HepG2 (cell line): ENCODE results near the gene STK32C. TPM values are rescaled to one million over a fixed set of nuclear protein-coding genes. Genes with fewer than 3 reads are reported as not detected.

Experiments
- ATAC-seq: fragments of 200-7000 bp; cut with Tn5 transposase; 3 replicates; pipeline ENCODE4 v1.9.1; 2020; ENCODE audit warnings: mild to moderate bottlenecking, moderate library complexity
- BruUV-seq: library from RNA; stranded (reverse); fragments of 400-500 nt; replicated peaks from 2 replicates; lab custom pipeline; 2021; lab: Mats Ljungman, UMichigan
- CTCF ChIA-PET: fragments of 300-600 bp; formaldehyde crosslinking; extraction: SDS; loops from one replicate; lab custom pipeline; 2021; ENCODE audit warnings: low total read pairs, inconsistent platforms, low intra/inter-chr PET ratio; lab: Yijun Ruan, JAX
- POLR2A ChIA-PET: fragments of 350-600 bp; sonication (Branson Sonifier 250); formaldehyde crosslinking; loops from one replicate; lab custom pipeline; 2020; ENCODE audit warnings: antibody characterized with exemption, inconsistent platforms; lab: Yijun Ruan, JAX
- DNase-seq: peaks from one replicate; pipeline ENCODE4 v3.0.0-alpha.2; 2015; ENCODE audit warnings: low spot score
- FAIRE-seq: peaks from 3 replicates; lab custom pipeline; 2011; peaks lifted over from hg19 to GRCh38; lab: Jason Lieb, UNC
- H2AFZ ChIP-seq: one replicate; pipeline ENCODE4 v1.6.1; 2011; ENCODE audit warnings: low read length, inconsistent platforms
- H3K27ac ChIP-seq: fragments of 300-600 bp; 3 replicates; pipeline ENCODE4 v1.8.0; 2011; ENCODE audit warnings: mixed run types, mild to moderate bottlenecking, mixed read lengths, low read length, inconsistent platforms; ENCODE audit not compliant: insufficient read depth; ENCODE audit errors: extremely low read length
- H3K27me3 ChIP-seq, 2 experiments: fragments of 200-600 bp in 1 of 2; 2 replicates in 1 of 2; 3 replicates in 1 of 2; pipeline versions ENCODE4 v1.6.0 to v1.8.0; 2011; ENCODE audit warnings: low read length in 2 of 2, mild to moderate bottlenecking in 2 of 2, moderate library complexity in 2 of 2, inconsistent platforms in 1 of 2; ENCODE audit not compliant: insufficient read depth in 2 of 2, control insufficient read depth in 1 of 2
- H3K36me3 ChIP-seq, 2 experiments: fragments of 200-600 bp in 1 of 2; replicated peaks in 1 of 2; 2 replicates in 1 of 2; 3 replicates in 1 of 2; pipeline versions ENCODE4 v1.5.1 to v1.8.0; 2011; ENCODE audit warnings: low read length in 2 of 2, inconsistent platforms in 1 of 2; ENCODE audit not compliant: insufficient read depth in 2 of 2, control insufficient read depth in 1 of 2
- H3K4me1 ChIP-seq: 2 replicates; pipeline ENCODE4 v1.5.1; 2012; ENCODE audit warnings: low read length, inconsistent platforms; ENCODE audit not compliant: insufficient read depth
- H3K4me2 ChIP-seq: 2 replicates; pipeline ENCODE4 v1.6.0; 2011; ENCODE audit warnings: low read depth, low read length, inconsistent platforms
- H3K4me3 ChIP-seq, 3 experiments: fragments of 200-600 bp in 1 of 3; sonication (generic), shearing (Covaris generic) in 1 of 3; replicated peaks in 1 of 3; 2 replicates each; pipeline ENCODE4 v1.5.1; 2011 to 2016; ENCODE audit warnings: low read length in 3 of 3, inconsistent platforms in 2 of 3, low read depth in 2 of 3, mild to moderate bottlenecking in 2 of 3, control low read depth in 1 of 3, mixed read lengths in 1 of 3; ENCODE audit not compliant: insufficient read depth in 1 of 3
- H3K79me2 ChIP-seq: one replicate; pipeline ENCODE4 v1.6.1; 2011; ENCODE audit warnings: low read length, inconsistent platforms; ENCODE audit not compliant: insufficient read depth
- H3K9ac ChIP-seq: 2 replicates; pipeline ENCODE4 v1.6.0; 2011; ENCODE audit warnings: mild to moderate bottlenecking, low read depth, low read length, inconsistent platforms; ENCODE audit not compliant: insufficient read depth
- H3K9me3 ChIP-seq: 2 replicates; pipeline ENCODE4 v1.5.1; 2012; ENCODE audit warnings: mild to moderate bottlenecking, low read length
- H4K20me1 ChIP-seq: 2 replicates; pipeline ENCODE4 v1.6.0; 2011; ENCODE audit warnings: inconsistent platforms, mild to moderate bottlenecking, low read length, moderate library complexity; ENCODE audit not compliant: insufficient read depth
- FOXC1 ChIP-seq: sonication (generic); formaldehyde crosslinking; IDR thresholded peaks from 2 replicates; pipeline ENCODE4 v1.8.0; 2022; ENCODE audit warnings: mild to moderate bottlenecking, missing genetic modification reagents, borderline replicate concordance
- TFE3 ChIP-seq: IDR thresholded peaks from 2 replicates; pipeline ENCODE4 v1.6.1; 2016
- ZBTB10 ChIP-seq: sonication (generic); formaldehyde crosslinking; IDR thresholded peaks from 2 replicates; pipeline ENCODE4 v1.4.0; 2020; ENCODE audit warnings: missing genetic modification reagents, borderline replicate concordance
- ZFX ChIP-seq: sonication (generic); formaldehyde crosslinking; IDR thresholded peaks from 2 replicates; pipeline ENCODE4 v1.4.0; 2020; ENCODE audit warnings: mild to moderate bottlenecking, low read depth, missing genetic modification reagents, moderate library complexity
- WGBS: methylation state at CpG from one replicate; pipeline ENCODE4 v1.1.6; 2017; ENCODE audit warnings: low lambda C conversion rate; 5-methylcytosine and 5-hydroxymethylcytosine counted together
- in situ Hi-C: cut with HindIII; loops from 2 replicates; pipeline ENCODE4 v1.10.0; 2017; ENCODE audit warnings: low pct_unique_long_range_greater_than_20kb; ENCODE audit not compliant: extremely low pct_ligation_motif_present
- intact Hi-C: fragments of 100-400 bp; cut with micrococcal nuclease; formaldehyde crosslinking; loops from one replicate; pipeline ENCODE4 v1.10.0; 2022; ENCODE audit not compliant: unreplicated experiment
- polyA plus RNA-seq, 8 experiments: library from polyadenylated mRNA; depleted of rRNA in 3 of 8; stranded (reverse) in 7 of 8; unstranded in 1 of 8; fragments of >200 nt; fragmentation: Illumina TruSeq in 4 of 8; extraction: Trizol in 4 of 8; gene quantifications; 2 replicates each; pipeline versions ENCODE4 v1.2.1 to v1.2.3, GENCODE V29; 2011 to 2016; ENCODE audit warnings: low read depth in 4 of 8, missing spikeins in 1 of 8, mixed read lengths in 1 of 8; ENCODE audit not compliant: insufficient read depth in 1 of 8
- total RNA-seq, 5 experiments: library from RNA; depleted of rRNA; stranded (reverse); fragments of >200 nt; fragmentation: Illumina TruSeq; extraction: Trizol; gene quantifications; 2 replicates each; pipeline ENCODE4 v1.2.3, GENCODE V29; 2016; ENCODE audit warnings: low read depth in 1 of 5

STK32C gene
- total and polyA plus RNA-seq, 2 of the 13 experiments (the other 11 are each of a cell fraction or from before 2014, with no cell fraction given) = 10.9 to 19.4 TPM

GRCh38 chr10:132331601-132332432 lies 24.1 kb upstream of the STK32C start, which contains the start of gene LRRC27 (continued):
- TF ChIP-seq ZBTB10 (CRISPR knock-in tag) (no peak), FOXC1 (CRISPR knock-in tag) (0 out of 2 replicates have a peak, but pooled peaks have one; percentile 81)

GRCh38 chr10:132330486-132330833 lies 22.7 kb upstream of the STK32C start:
- no peaks in the 10 kb centered on the region for H3K9me3 ChIP-seq
- TF ChIP-seq ZFX (CRISPR knock-in tag) (0 out of 2 replicates have a peak, but pooled peaks have one; percentile 13), TFE3 (CRISPR knock-in tag) (no peak)
- in situ Hi-C loops = no loop called here
- intact Hi-C loops = no loop called here
- 75% methylated on average over 8 of the region's 8 CpGs for WGBS
- FAIRE-seq (no peak), ATAC-seq (no peak), DNase-seq (no peak)
- H3K27me3 ChIP-seq = no peaks in the 10 kb centered on the region; a peak in 1 of 5 replicates
- H3K4me3 ChIP-seq = peak overlapping the region; percentile 79 to 98 (median 89)
- ChIA-PET CTCF (no interaction called here), POLR2A (interaction anchor here (1.1 kb wide), 1 partner anchor 8 kb away, joined by 3 read pairs; no protein-coding TSS in a partner anchor)
- BruUV-seq = no TSS peak
- H3K27ac ChIP-seq = no peak overlapping the region
- H3K36me3 ChIP-seq = peaks cover 1 to 3% of the 10 kb centered on the region in 2 experiments; a peak in 1 of 5 replicates
- H3K4me1 ChIP-seq = peaks cover 40% of the 10 kb centered on the region
- peak overlapping the region; percentile 85 for H3K9ac ChIP-seq
- no peak overlapping the region for H2AFZ ChIP-seq
- no peaks in the 10 kb centered on the region; the same call in 1 of the 2 replicates for H4K20me1 ChIP-seq
- H3K4me2 ChIP-seq = peak overlapping the region; percentile 92
- H3K79me2 ChIP-seq = peaks cover 32% of the 10 kb centered on the region
